Measurements from ENCODE around the gene RFX4.

RFX4 gene
- total RNA-seq, result 0 reads per million in 2 donors

DNA sequence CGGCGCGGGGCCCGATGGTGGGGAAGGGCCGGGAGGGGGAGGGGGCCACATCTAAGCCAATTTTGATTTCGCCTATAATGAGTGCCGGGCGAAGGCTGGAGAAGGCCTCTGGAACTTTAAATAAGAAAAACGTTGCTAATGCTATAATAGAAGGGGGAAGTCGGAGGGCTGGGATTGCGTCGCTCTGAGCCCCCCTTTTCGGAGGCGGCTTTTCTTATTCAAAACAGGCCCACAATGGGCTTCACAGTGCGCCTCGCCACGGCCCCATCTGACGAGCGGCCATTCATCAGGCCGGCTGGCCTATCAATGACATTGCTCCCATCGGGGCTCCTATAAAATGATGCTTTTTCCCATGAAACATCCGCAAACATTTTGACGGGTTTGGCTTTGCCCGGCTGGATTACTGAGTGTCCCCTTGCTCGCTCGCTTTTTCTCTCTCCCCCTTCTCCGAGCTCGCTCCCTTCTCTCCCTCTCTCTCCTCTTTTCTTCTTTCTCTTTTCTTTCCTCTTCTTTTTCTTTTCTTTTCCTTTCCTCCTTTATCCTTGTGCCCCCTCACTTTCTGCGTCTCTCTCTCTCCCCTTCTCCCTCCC, at the start of gene RFX4:
RFX4 (plus strand) TSS at position 364 of the 590 bp plus-strand sequence. CDS start 317 bp downstream, outside the sequence.
- no peak for DNase-seq

DNA sequence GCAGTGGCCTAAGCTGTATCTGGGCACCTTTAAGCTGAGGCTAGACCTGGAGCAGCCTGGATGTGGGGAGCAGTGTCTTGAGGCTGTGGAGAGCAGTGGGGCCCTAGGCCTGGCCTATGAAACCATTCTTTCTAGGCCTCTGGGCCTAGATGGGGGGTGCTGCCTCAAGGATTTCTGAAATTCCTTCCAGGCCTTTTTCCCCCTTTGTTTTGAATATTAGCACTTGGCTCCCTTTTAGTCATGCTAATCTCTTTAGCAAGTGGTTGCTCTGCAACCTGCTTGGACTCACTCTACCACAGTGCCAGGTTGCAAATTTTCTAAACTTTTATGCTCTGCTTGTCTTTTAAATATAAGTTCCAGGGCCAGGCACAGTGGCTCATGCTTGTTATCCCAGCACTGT, 41.6 kb upstream of the RFX4 start:
- no peak for DNase-seq

GRCh38 chr12:106551410-106551809, 31.4 kb upstream of the RFX4 start:
- no peak for DNase-seq

GRCh38 chr12:106552228-106552627, 30.6 kb upstream of the RFX4 start:
- DNase-seq, result no peak

DNA sequence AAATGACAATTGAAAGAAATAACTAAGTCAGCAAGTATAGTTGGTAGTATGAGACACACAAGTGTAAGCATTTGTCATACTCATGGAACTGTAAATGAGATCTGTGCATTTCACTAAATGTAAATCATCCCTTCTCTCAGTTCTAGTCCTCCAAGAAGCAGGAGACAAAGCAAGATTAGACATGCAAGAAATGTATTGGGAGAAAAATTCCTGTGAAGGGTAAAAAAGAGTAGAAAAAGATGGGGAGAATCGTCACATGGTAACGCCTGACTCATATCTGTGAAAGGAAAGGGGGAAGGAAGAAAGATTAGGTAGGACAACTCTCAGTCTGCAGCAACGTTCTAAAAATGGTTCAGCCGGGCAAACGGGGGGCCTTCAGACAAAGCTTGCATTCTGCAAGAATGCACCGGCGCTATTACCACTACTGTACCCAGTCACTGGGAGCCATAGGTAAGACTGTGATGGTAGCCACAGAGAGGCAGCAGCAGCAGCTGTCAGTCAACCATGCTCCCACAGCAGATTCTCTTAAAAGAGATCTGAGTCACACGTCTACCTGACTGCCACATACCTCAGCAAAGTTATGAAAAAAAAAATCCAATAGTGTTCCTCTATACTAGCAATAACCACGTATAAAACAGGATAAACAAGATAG, 18.0 kb upstream of the RFX4 start:
- no peak for DNase-seq

- DNase-seq, result no peak
These were observed 16.0 kb upstream of the RFX4 start for GRCh38 chr12:106566771-106567170.

DNA sequence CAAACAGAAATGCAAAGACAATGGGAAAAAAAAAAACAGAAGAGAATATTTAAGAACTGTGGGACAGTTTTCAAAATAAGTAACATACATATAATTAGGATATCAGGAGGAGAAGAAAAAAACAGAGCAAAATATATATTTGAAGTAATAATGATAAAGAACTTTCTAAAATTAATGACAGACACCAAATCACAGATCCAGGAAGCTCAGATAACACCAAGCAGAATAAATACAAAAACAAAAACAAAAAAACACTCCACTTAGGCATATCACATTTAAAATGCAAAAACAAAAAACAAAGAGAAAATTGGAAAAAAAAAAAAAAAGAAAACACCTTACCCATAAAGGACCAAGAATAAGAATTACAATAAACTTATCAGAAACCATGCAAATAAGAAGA, 9.6 kb upstream of the RFX4 start:
- DNase-seq, result no peak

GRCh38 chr12:106576848-106577247, 6.0 kb upstream of the RFX4 start:
- DNase-seq, result no peak

DNA sequence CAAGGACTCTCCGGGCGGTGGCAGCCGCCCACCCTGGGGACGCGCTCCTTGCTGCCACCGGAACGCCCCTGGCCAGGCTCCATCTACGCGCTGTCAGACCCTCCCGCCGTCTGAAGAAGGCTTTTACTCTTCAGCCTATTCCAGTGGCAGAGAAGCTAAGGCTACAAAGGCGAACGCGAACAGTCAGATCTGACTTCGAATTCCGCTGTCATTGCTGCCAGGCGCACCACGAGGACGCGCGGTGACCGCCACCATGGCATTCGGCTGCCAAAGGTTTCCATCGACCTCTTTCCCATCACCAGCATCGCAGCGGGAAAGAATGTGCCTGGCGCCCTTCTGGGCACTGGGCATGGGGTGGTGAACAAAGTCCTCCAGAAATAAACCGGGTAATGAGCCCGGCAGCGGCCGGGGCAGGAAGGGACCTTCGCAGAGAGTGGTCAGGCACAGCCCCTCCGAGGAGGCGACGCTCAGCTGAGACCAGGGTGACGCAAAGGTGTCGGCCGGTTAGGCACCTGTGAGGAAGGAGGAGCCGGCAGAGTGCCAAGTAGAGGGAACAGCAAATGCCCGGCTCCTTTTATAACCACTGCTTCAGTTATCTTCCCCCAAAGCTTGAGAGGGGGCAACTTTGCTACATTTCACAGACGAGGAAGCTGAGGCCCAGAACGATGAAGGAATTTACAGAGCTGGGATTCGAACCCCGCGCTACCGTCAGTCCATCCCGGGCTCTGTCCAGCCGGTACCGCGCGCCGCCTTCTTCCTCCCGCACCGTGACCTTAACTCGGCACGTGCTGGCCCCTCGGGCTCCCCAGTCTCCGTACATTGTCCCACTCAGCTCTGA, 1.9 kb upstream of the RFX4 start:
- no peak for DNase-seq

- no peak for DNase-seq
These were observed 1.1 kb upstream of the RFX4 start for GRCh38 chr12:106581543-106582248.

DNA sequence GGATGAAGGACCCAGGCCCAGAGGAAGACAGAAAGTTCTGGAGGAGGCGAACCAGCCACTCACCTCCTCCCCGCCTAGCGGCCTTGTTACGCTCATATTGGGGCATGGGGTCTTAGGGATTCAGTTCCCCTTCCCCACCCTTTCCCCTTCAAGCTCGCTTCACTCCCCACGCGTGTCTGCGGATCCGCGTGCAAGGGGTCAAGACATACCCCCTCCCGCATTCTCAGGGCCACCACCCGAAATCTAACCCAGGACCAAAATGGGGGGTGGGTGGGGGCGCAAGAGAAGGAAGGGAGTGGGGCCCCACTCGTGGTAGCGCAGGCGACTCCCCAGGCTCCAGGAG, 584 bp upstream of the RFX4 start:
- no peak for DNase-seq

GRCh38 chr12:106583242-106584103, 669 bp downstream of the RFX4 start:
- DNase-seq, result no peak

DNA sequence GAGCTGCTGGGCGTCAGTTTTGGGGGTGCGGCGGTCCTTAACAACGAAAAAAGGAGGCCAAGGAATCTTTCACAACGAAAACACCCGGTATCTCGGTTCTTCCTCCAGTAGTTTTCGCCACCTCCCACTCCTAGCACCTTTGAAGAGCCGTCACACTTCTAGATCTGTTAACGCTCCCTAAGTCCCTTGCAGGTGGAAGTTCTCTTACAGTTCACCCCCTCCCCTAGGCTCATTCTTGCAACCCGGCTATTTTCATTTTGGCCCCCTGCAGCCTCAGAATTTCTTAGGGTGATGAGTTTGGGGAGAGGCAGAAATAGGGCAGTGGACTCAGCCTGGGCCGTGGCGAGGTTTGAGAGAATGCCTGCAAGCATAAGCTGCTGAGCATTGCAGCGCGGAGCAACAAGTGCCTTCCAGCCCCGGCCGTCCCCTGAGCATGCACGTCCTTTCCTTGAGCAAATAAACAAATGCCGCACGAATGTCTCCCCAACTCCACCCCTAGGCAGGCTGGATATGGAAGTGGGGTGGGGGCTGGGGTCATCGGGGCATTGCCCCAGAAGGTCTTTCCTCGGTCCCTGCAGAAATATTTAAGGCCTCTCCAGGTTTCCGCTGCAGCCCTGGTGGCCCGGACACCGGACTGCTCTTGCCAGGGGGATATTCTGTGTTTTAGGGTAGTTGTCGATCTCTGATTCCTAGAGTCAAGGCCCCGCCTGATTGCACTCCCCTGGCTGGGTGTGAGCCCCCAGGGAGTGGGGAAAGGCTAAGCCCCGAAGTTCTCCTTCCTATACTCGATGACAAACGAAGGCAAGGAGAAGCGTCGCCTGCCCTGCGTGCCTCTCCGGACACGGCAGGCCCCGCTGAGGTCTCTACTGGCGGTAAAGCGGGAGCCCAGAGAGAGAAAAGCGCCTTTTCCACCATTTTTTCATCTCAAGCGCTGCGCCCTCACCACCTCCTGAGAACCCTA, 1.6 kb downstream of the RFX4 start:
- no peak for DNase-seq

GRCh38 chr12:106585105-106585520, 2.3 kb downstream of the RFX4 start:
- no peak for DNase-seq

GRCh38 chr12:106585521-106586277, 2.9 kb downstream of the RFX4 start:
- no peak for DNase-seq

DNA sequence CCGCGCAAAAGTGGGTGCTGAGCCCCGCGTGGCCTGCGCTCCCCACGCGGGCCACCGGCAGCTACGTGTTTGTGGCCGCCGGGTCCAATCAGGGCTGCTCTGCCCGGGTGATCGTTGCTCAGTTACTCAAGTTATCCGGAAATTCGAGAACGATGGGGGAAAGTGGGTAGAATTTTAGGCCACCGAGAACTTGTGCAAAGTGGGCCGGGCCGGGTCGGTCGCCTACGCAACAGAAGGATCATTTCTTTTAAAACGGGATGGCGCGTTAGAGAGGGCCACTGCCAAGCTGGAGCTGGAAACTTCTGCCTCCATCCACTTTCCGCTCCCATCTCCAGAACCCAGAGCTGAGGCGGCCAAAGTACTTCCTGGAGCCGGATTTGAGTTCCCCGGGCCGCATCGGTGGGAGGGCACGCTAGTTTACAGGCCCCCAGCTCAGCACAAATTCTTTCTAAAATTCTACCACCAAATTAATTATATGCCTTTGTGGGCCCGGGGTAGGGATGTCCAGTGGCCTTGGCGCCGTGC, 3.5 kb downstream of the RFX4 start:
- DNase-seq, result no peak

DNA sequence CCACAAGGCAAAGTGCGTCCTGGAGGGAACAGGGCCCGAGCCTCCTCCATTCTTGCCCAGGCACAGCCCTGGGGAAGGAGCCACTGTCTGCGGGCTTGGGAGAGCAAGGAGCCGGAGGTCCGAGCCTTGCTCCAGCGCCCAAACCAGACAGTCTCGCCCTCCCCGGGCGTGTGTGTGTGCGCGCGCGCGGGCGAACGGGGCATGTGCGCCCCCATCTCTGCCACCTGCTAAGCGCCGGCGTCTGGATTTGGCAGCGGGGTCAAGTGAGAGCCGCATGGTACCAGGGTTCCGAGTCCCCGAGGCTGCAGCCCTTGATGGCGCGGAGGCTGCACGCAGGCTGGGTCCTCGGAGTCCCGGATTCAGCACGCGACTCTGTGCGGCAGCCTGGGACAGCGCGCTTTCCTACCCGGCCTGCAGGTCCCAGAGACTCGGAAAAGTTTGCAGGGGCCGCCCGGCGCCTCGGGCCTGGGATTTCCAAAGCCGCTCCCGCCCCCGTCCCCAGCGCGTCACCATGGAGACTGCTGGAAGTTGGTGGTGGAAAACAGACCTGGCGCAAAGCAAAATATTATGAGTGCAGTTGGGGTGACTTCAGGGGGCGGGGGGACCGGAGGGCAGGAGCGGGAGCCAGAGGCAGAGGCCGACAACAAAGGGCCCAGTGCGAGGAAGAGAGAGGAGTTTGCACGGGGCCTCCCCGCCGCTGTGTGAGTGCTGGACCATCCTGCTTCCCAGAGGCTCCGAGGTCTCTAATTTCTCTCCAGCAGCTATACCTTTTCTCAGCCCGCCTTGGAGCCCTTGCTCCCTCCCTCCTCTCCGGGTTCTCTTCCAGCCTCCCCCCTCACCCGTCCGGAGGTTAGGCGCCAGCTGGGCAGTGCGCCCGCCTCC, 4.2 kb downstream of the RFX4 start:
- no peak for DNase-seq

DNA sequence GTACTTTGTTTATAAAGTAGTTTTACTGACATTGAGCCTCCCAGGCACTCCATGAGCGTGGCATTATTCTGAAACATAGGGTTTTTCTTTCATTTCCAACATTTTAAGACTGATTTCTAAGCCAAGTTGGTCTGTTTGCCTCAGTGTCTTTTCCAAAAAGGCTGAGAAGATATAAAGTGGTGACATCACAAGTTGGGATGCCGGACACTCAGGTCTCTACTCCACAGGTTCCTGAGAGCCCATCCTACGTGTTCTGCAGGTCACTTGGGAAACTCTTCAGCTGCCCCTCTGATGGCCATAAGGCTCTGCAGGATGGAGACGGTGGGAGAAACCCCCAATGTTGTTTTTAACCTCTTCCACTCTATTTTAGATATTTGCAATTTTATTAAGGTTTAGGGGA, 6.0 kb downstream of the RFX4 start:
- no peak for DNase-seq

GRCh38 chr12:106590601-106591000, 7.8 kb downstream of the RFX4 start:
- DNase-seq, result no peak
